HG03060 (cell line): Measurements from ENCODE around the gene SUSD3.

Experiments used
- ATAC-seq: cut with Tn5 transposase; IDR thresholded peaks from one replicate; pipeline ENCODE4 v1.9.1; 2021; ENCODE audit warnings: low read depth, moderate number of reproducible peaks; ENCODE audit not compliant: unreplicated experiment

SUSD3 gene

DNA sequence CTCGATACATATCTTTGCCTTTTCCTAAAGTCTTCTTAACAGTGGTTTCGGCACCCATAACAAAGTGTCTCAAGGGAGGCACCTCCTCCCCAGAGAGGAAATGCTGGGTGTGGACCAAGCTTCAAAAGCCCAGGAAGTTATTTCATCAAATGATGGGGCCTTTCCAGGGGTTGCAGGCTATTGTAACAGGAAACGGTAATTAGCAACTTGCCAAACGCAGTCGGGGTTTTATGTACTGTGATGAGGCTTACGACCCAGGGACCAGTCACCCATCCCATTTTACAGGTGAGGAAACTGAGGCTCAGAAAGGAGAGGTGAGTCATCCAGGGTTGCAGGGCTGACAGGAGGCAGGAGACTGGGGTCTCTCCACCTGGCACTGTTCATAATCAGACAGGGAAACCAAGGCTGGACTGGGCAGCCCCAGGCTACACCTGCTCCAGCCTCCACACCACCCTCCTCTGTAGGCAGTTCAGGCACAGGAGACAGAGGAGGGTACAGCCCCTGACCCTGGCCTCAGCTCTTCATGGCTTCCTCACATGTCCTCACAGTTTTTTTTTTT lies 30.0 kb upstream of the SUSD3 start:
- no peak for ATAC-seq

DNA sequence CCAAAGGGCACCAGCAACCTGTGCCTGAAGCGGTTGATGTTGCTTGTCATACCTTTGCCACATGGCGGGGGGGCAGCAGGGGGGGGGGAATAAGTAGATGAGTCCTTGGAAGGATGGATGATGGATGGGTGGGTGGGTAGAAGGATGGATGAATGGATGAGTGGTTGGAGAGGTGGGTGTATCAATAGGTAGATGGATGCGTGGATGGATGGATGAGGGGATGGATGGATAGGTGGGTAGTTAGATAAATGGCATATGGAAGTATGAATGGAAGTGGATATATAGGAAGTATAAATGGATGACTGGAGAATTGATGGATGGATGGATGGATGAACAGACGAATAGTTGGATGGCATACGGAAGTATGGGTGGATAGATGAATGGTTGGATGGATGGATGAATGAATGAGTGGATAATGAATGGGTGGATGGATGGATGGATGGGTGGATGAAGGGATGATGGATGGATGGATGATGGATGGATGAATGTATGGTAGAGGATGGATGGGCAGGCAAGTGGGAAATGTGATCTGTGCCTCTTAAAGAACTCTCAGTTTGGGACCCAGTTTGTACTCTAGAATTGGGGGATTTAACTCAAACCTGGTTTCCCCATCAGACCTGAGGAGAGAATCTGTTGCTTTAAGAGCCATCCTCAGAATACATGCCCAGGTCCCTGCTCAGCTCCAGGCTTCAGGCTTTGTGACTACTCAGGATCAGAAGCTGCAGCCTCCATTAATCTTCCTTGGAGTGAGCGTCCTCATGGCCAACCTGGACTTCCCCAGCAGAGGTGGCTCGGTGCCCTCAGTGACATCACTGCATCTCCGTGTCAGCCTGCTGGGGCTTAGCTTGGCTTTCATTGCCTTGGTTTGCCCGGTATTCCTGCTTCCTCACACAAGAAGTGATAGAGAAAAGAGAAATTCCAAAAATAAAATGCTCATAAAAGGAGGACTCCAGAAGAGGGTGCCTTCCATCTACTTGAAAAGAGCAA lies 27.6 kb upstream of the SUSD3 start:
- no peak for ATAC-seq

DNA sequence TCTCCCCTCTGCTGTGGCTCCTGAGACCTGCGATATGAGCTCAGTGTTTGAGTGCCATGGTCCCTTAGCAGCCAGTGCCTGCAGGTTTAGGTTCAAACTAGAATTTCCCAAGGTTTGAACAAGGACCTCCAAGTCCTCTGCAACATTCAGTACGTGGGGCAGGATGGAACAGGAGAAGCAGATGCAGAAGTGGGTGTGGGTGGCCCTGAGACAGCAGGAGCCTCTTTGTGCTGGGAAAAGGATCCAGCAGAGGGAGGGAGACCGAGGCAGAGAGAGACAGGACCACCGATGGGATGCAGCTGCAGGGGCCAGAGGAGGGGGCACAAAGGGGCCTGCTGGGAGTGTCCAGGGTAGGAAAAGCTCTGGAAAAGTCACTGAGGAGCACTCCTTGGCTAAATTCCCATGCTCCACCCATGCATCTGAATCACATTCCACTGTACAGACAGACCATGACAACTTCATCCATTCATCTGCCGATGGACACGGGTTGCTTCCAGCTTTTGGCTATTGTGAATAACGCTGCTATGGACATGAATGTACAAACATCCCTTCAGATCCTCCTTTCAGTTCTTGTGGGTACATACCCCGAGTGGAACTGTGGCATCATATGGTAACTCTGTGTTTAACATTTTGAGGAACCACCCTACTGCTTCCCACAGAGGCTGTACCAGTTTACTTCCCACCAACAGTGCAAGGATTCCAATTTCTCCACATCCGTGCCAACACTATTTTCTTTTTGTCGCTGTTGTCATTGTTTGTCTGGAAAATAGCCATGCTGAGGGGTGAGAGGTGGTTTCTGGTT lies 26.7 kb upstream of the SUSD3 start:
- no peak for ATAC-seq

DNA sequence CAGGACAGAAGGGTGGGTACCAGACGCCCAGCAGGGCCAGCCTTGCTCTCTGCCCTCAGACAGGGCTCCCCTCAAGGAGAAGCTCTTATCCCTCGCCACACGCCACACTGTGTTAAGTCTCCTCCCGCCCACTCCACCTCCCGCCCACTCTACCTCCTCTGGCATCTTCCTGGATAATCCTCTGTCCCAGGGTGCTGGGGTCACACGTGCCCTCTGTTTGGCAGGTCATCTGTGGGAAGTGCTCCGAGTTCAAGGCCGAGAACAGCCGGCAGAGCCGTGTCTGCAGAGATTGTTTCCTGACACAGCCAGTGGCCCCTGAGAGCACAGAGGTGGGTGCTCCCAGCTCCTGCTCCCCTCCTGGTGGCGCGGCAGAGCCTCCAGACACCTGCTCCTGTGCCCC lies 26.0 kb upstream of the SUSD3 start:
- no peak for ATAC-seq

DNA sequence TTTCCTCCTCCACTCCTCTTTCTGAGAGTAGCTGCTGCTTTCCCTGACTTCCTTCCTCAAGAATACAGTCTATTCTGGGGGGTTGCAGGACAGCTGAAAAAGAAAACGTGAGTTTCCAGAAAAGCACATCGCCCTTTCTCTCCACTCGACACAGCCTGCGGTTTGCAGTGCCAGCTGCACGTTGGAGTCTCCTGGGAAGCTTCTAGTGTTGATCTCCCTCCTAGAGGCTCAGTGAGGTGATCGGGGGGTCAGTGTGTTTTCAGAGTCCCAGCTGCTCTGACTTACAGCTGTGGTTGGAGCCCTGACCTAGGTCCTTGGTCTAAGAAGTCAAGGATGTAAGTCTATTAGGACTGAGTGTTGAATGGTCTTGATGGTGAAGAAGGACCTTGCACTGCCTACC lies 25.0 kb upstream of the SUSD3 start:
- ATAC-seq = no peak

DNA sequence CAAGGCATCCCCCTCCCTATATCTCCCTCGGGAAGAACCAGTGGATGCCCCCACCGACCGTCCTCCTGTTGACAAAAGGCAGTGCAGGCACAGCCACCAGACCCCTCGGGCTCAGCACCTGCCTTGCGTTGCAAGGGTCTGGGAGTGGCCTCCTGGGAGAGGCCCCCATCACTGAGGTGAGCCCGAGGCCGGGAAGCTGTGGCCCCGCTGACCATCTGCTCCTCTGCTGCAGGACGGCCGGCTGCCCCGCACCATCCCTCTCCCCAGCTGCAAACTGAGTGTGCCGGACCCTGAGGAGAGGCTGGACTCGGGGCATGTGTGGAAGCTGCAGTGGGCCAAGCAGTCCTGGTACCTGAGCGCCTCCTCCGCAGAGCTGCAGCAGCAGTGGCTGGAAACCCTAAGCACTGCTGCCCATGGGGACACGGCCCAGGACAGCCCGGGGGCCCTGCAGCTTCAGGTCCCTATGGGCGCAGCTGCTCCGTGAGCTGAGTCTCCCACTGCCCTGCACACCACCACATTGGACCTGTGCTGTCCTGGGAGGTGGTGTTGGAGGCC lies 23.3 kb upstream of the SUSD3 start:
- no peak for ATAC-seq

DNA sequence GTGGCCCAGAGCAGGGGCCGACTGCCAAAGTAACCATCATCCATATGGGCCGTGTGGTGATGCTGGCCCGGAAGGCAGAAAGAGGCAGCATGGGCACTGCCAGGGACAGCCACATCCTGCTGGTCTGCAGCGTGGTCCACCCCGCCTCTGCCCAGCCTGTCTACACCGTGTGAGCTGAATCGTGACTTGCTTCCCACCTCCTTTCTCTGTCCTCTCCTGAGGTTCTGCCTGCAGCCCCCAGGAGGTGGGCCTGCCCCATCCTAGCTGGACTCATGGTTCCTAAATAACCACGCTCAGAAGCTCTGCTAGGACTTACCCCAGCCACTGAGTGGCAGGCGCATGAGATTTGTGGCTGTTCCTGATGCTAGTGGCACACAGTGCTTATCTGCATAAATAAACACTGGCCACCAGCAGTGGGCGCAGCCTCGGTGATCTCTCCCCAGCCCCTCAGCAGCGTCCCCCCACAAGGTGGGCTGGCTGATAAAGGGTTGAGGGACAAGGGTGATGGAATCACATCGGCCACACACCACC lies 22.6 kb upstream of the SUSD3 start:
- no peak for ATAC-seq

DNA sequence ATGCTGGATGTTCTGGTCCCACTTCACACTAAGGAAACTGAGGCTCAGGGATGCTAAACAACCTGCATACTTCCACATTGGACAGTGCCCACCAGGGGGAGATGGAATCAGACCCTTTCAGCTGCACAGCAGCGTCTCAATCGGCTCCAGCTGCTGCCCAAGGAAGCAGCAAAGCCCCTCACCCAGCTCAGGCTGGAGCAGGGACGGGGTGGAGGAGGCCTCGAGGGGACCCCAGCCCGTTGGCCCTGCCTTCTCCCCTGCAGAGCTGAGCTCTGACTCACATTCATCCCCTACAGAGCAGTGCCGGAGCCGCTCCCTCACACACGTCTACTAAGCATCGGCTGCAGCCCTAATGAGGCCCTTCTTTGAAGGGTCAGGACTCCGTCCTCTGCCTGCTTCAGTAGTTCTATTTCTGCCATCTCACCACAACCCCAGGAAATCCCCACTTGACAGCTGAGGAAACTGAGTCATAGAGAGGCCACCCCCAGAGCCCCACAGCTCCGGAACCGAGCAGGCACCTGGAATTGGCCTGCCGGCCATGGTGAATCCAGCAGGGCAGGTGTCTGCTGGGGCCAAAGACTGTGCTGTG lies 21.5 kb upstream of the SUSD3 start:
- ATAC-seq = no peak

DNA sequence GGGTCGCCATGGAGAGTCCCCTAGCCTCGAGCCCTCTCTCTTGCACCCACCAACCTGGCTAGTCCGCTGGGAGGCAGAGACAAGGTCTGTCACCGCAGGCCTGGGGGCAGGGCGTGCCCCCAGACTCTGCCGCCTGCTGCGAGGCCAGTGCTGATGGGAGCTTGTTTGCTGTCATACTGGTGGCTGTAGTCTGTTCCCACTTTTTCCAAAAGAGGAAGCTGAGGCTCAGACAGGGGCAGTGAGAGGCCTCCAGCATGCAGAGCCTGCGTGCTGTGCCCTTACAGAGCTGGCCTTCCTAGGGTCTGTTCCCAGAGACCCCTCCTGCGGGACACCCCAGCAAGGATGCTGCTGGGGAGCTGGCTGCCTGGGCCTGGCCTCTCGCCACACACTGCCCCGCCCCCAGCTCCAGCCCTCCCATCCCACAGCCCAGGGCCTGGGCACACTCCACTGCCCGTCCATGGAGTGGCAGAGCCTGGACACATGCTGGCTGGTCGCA lies 21.0 kb upstream of the SUSD3 start:
- ATAC-seq = no peak

DNA sequence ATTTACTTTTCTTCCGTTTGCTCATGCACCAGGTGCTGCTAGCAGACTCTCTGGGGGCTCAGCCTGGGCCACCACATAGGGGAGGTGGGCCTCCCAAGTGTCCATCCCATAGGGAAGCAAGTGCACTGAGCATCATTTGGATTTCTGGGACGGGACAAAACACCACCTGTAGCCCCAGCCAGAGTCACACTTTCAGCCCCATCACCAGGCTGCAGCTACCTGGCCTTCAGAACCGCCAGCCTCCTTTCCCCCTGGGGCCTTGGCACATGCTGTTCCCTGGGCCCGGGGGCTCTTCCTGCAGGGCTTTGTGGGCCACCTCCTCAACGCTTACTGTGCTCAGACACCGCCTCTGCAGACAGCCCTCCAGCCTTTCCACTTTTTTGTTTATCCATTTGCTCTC lies 19.6 kb upstream of the SUSD3 start:
- no peak for ATAC-seq

DNA sequence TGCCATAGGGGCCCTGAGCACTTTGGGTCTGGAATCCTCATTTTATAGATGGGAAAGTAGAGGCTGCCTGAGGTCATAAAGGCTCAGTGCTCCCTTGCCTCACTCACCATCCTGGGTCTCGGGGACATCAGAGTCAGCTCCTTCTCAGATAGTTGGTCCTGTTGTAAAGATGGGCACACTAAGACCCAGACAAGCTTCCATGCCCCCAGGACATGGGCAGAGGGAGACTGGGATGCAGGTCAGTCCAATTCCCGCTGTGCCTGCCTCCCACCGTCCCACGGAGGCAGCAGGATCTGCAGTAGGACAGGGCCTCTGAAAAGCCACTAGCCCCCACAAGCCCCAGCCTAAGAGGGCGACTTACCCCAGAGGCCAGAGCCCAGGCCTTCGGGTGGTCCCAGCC lies 19.0 kb upstream of the SUSD3 start:
- ATAC-seq = no peak

DNA sequence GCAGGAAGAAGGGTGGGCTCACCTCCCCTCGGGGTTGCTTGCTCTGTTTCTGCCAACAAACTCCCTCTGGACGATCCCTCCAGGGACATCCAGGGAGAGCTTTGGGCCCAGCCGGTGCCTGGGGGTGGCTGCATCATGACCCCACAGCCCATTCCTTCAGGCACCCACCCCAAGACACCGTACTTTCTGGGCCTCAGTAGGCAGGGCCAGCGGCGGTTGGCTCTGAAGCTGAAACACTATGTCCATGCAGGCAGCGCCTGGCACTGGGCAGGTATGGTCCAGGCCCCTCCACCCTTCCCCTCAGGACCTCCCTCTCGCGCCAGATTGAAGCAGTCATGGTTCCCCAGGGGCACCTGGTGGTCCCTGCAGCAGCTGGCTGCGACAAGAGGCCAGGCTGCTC lies 18.5 kb upstream of the SUSD3 start:
- no peak for ATAC-seq

DNA sequence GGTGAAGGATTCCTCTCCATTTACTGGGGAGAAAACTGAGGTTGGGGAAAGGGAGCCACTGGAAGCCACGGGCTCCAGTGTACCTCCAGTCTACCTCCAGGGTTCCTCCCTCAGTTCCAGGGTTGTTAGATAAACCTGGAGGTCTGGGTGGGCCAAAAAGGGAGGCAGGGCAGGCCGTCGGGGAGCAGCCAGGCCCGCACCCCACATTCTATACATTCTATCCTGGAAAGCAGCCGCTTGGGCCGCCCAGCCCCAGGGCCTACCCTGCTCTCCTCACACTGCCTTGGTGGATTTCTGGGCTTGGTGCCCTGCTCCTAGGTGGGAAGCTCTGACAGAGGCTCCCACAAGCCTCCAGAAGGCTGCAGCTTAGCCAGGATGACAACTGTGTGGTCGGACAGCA lies 18.1 kb upstream of the SUSD3 start:
- ATAC-seq = no peak

DNA sequence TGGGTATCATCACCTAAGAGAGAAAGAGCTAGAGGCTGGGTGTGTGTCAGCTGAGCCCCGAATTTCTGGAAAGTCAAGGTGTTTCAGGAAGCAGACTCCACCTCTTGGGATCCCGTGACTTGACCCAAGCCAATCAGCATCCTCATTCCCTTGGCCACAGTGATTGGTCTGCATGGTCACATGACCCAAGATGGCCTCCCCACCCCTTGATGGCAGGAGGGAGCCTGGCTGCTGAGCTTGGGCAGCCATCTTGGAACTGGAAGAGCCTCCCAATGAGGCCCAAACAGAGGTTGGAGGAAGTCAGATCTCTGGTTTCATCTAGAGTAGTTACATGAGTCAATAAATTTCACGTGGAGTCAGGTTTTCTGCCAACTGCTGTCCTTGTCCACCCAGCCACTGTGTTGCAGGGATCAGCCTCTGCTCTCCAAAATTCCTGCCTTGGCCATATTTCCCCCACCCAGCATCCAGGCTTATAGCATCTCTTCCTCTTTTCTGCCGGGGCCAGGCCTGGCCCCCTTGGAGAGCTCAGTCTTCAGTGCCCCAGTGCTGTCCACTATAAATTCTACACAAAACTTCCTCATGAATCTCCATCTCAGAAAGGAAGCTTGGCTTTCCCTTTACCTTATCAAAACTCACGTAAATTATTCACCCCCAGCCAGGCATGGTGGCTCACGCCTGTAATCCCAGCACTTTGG lies 17.2 kb upstream of the SUSD3 start:
- no peak for ATAC-seq

DNA sequence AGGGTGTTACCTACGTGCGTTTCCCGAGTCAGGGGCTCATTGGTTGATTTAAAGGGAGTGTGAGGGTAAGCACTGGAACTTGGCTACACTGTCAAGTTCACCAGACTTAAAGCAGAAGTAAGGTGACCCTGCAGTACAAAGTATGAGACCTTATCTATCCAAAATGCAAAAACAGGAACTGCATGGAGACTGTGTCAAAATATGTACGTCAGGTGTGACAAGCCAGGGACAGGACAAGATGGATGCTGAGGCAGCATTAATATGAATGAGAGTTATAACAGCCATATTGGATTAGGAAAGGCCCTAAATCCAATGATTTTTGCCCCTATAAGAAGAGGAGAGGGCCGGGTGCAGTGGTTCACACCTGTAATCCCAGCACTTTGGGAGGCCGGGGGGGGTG lies 15.4 kb upstream of the SUSD3 start:
- ATAC-seq = no peak

DNA sequence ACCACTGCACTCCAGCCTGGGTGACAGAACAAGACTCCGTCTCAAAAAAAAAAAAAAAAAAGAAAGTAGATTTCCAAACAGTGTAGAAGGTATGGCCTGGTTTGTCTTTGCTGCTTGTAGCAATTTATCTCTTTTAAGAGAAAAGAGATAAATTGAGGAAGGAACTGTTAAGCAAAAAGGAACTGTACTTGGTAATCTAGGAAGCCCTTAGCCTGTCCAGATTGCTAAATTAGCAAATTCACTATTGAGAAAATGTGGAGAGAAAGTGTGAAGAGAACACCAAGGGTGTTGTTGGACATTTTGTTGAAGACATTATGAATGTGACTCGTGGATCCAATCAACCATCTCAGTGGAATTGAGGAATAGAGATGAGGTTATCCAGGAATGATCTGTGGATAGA lies 13.0 kb upstream of the SUSD3 start:
- no peak for ATAC-seq

DNA sequence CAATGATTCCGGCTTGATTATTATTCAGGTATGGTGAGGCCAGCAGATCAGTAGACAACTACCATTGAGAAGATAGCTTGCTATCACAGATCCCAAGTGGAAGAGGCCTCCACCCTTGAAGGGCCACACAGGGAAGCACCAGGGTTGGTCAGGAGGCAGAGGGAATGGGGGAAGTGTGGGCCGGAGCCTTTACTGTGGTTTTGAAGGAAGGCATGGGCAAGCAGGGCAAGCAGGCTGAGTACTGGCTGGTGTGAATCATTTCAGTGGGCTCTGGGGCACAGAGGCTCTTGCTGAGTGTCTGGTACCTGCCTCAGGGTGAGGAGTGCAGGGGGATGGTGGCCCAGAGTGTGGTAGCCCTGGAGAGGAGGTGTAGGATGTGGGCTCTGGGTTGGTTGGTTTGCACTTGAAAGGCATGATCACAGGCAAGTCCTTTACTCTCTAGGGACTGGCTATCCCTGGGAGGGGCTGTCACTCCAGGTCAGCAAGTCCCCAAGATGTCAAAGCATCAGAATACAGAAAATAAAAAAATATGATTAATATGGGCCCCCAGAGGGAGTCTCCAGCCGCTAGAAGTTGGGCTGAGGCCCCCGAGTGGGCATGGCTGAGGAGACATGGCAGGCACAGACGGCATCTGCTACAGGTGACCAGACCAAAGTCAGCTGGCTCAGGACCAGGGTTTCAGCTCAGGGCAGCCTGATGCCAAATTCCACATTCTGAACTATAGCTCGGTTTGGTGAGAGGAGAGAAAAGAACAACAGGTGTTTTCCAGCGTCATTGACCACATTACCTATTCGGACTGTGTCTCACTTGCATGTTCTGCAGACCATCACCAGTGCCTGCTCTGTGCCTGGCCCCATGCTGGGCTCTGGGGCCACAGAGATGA lies 9.7 kb upstream of the SUSD3 start:
- ATAC-seq = no peak

DNA sequence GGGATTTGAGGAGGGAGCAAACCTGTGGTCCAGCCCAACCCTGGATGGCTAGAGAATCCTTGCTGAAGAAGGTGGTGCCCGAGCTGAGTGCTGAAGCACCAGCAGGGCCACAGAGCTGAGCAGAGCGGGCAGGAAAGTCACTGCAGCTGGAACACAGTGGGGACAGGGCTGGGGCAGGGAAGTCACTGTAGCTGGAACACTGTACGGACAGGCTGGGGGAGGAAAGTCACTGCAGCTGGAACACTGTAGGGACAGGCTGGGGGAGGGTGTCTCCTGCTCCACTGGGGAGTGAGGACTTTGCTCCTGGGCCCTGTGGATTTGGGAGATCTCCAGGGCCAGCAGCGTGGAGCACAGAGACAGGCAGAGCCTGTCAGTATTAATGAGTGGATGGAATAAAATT lies 9.0 kb upstream of the SUSD3 start:
- no peak for ATAC-seq

DNA sequence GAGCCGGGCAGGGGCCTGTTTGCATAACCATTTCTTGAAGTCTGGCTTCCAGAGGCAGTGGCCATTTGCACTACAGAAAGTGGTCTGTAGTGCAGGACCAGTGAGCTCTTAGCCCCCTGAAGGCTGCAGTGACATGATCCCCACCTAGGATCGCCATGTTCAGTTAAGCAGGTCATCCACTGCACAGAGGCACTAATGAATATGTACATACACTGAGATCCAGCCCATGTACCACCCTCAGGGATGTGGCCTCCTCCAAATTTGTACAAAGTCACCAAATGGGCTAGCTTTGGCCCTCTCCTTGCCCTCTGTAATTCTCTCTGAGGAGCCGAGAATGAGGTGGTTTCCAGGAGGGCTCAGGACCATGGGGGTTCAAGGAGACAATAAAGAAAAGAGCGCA lies 8.3 kb upstream of the SUSD3 start:
- ATAC-seq = no peak
